GM18858 (cell line): ENCODE measurements around the gene CEP20.

Source experiments
- ATAC-seq: cut with Tn5 transposase; IDR thresholded peaks from one replicate; pipeline ENCODE4 v1.9.1; 2021; ENCODE audit not compliant: unreplicated experiment

The CEP20 gene

GRCh38 chr16:15898654-15899053 lies 10.3 kb upstream of the CEP20 start:
- no peak for ATAC-seq

- ATAC-seq, result no peak
Observed at GRCh38 chr16:15897834-15898254, 9.4 kb upstream of the CEP20 start.

- ATAC-seq, result no peak
Observed at GRCh38 chr16:15897121-15897780, 8.8 kb upstream of the CEP20 start.

GRCh38 chr16:15894571-15895374 lies 6.4 kb upstream of the CEP20 start:
- no peak for ATAC-seq

GRCh38 chr16:15891508-15891907 lies 3.1 kb upstream of the CEP20 start:
- no peak for ATAC-seq

- no peak for ATAC-seq
Observed at GRCh38 chr16:15887283-15887682, 1.1 kb downstream of the CEP20 start.

- ATAC-seq, result no peak
Observed at GRCh38 chr16:15886078-15886477, 2.3 kb downstream of the CEP20 start.

- no peak for ATAC-seq
Observed at GRCh38 chr16:15885560-15886001, 2.8 kb downstream of the CEP20 start.

GRCh38 chr16:15882563-15882962 lies 5.8 kb downstream of the CEP20 start:
- ATAC-seq, result no peak

GRCh38 chr16:15881794-15882379 lies 6.5 kb downstream of the CEP20 start:
- no peak for ATAC-seq

- ATAC-seq, result no peak
Observed at GRCh38 chr16:15880434-15881308, 7.7 kb downstream of the CEP20 start.

- no peak for ATAC-seq
Observed at GRCh38 chr16:15879255-15879811, 9.1 kb downstream of the CEP20 start.

GRCh38 chr16:15876503-15876902 lies 11.9 kb downstream of the CEP20 start:
- ATAC-seq, result no peak

- ATAC-seq, result no peak
Observed at GRCh38 chr16:15874745-15875314, 13.6 kb downstream of the CEP20 start.

- ATAC-seq, result no peak
Observed at GRCh38 chr16:15873737-15874136, 14.7 kb downstream of the CEP20 start.

GRCh38 chr16:15873301-15873700 lies 15.1 kb downstream of the CEP20 start:
- no peak for ATAC-seq

- ATAC-seq, result no peak
Observed at GRCh38 chr16:15870011-15870410, 18.4 kb downstream of the CEP20 start.

GRCh38 chr16:15866451-15866850 lies 22.0 kb downstream of the CEP20 start:
- ATAC-seq, result no peak

GRCh38 chr16:15865742-15866141 lies 22.7 kb downstream of the CEP20 start:
- no peak for ATAC-seq

- ATAC-seq, result no peak
Observed at GRCh38 chr16:15864939-15865338, 23.5 kb downstream of the CEP20 start.
